HG02938 (cell line): Measurements from ENCODE around the gene IRF2BP2.

Source experiments
- ATAC-seq: cut with Tn5 transposase; IDR thresholded peaks from one replicate; pipeline ENCODE4 v1.9.1; 2021; ENCODE audit warnings: mild to moderate bottlenecking, moderate library complexity; ENCODE audit not compliant: unreplicated experiment

Gene IRF2BP2

DNA sequence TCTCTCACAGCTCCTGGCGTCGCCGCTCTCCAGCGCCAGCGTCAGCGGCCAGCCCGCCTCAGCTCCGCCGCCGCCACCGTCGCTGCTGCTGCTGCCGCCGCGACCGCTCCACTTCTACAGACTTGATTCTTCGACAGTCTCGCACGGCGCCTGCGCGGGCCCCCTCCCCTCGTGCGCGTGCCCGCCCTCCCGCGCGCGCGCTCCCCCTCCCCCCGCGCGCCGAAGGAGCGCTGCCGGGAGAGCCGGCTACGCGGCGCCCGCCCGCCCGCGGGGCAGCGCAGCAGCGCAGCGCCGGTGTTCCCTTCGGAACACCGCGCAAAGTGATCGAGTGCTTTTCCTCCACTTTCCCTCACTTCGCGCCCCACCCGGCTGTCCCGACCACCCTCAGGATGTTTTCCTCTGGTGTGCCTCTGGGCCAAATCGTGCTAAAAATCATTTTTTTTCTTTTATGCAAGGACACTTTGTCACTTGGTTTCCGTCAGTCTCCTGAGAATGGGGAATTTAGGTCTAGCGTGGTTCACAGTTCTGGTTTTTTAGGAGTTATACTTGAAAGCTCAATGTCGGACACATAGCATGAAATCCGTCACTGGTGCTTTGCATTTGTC is at the start of gene IRF2BP2:
IRF2BP2 (minus strand) TSS at position 118 of the 605 bp plus-strand sequence. CDS start 684 bp downstream, outside the sequence.
- ATAC-seq: peak; percentile 20

DNA sequence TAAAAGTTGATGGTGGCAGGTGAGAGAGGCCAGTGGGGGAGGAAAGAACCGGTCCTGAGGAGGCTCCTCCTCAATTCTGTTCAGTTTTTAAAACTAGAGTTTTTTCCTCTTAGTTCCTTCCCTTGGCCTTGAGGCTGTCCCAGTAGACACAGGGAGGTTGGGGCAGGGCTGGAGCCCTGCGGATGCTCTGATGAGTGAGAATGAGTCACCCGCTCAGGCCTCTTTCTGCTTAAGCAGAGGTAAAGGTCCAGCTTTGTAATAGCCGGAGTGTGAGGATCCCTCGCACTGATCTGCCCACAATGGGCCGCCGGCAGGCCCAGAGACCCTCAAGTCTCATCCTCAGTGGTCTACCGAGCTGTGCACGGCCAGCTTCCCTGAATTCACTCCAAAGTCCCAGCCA is 49.6 kb upstream of the IRF2BP2 start:
- ATAC-seq: no peak

DNA sequence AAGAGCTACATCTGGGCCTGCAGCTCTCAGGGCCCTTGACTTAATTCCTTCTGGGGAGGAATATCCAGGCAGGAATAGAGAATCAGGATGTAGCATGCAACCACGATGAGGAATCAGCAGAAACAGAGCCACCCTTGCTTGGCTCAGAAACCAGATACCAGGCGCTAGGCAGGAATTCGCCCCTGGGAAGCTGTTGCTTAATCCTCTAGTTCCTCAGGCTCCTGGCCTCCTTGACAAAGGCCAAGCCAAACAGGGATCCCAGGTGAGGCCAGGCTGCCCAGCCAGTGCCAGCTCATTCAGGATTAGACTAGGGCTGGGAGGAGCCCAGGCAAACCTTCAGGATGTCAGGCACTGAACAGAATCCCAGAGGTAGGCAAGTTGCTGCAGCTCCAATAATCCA is 48.2 kb upstream of the IRF2BP2 start:
- ATAC-seq: no peak

DNA sequence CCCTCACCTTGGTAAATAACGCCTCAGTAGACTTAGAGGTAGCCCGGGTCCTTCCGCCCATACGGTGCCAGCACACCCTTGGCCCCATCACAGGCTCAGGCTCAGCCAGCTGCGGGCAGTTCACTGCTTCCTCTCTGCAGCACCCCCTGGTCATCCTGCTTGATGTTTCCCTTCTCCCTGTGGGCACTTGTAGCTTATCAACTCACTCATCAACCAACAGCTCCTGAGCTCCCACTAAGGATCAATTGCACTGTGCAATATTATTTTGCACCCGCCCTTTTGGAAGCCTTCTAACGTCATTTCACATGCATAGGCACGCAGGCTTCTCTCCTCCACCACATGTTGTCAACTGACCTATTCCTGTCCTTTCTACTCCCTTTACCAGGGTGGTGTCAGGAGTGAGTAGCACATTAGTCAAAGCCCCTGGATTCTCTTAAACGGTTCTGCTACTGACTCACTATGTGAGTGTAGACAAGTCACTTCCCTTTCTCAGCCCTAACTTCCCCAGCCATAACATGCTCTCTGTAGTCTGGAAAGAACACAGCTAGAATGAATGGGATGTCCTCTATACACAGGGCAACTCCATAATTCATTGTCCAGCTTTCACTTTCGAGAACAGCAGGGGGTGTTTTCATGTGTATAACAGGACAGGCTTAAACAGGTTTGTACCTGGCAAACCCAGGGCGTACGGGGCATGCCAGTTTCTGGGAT is 47.1 kb upstream of the IRF2BP2 start:
- ATAC-seq: no peak

DNA sequence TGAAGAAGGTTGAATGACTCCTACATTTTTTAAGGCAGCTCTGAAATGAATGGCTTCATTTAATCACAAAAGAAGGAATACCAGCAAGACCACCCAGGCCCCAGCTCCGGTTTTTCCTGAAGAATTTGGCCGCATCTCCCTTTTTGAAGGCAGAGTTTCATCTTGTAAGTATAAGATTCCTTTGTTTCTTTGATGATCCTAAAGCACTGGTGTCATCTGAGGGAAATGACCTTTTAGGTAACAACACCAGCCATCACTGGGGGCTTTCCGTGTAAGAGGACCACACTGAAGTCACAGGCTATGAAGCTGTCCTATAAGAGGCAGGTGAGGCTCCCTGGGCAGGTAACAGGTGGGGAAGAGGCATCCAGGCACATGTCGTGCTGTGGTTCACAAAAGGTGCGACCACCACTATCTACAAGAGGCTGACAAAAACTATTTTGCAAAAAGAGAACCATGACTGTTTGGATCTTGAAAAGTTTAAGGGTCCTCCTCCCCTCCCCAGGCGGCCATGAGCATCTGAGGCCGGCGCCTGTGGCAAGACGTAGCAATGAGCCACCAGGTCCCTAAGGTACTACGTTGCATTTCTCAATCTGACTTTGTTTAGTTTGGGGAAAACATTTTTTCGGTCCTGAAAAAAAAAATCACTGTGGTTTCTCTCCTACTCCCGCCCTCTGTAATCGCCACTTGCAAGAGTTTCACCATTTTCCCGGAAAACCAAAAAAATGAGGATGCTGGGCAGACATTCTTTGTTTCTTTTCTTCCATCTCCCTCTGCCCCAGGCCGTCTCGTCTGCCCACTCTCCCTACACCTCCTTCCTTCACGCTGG is 46.3 kb upstream of the IRF2BP2 start:
- no peak for ATAC-seq

DNA sequence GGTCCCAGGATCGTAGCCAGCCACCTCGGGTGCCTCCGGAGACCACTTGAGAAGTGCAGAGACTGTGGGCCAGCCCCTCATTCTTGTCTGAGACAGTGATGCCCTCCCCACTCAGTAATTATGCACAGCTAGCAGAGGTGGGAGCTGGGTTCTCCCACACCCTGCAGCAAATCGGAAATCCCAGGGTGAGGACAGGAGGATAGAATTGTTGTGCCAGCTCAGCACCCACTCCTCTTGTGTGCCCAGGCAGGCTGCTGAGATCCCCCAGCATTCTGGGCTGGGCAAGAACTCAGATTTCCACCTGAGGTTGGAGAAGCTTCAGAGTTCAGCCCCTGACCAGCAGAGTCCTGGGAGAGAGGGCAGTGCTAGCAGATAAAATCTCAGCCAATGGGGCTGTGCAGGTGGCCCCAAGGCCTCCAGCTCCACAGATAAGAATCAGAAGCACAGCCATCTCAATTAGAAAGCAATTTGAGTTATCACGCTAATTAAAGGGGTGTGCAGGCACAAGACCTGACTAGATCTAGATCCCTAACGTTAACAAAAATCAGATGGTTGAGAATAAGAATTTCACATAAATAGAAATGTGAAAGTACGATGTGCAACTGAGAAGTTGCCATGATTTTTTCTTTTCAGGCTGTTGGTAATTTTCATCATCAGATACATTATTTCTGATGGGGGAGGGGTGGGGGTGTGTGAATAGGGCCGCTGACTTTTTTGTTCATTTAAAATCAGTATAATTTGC is 45.5 kb upstream of the IRF2BP2 start:
- no peak for ATAC-seq

DNA sequence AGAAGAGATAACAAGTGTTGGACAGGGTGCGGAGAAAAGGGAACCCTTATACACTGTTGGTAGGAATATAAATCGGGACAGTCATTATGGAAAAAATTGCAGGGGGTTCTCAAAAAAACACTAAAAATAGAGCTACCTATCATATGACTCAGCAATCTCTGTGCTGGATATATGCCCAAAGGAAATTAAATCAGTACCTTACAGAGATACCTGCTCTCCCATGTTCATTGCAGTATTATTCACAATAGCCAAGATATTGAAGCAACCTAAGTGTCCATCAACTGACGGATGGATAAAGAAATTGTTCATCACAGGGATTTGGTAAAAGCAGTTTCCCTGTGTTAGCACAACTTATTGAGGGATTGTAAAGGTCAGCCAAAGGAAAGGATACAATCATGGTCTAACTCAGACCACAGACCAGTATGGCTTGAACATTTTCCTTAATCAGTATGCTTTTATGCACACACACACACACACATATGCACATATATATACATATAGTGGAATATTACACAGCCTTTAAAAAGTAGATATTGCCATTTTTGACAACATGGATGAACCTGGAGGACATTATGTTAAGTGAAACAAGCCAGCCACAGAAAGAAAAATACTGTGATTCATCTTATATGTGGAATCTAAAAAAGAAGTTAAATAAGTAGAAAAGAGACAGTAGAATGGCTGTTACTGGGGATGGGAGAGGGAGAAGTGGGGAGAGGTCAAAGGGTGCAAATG is 44.2 kb upstream of the IRF2BP2 start:
- ATAC-seq: no peak

DNA sequence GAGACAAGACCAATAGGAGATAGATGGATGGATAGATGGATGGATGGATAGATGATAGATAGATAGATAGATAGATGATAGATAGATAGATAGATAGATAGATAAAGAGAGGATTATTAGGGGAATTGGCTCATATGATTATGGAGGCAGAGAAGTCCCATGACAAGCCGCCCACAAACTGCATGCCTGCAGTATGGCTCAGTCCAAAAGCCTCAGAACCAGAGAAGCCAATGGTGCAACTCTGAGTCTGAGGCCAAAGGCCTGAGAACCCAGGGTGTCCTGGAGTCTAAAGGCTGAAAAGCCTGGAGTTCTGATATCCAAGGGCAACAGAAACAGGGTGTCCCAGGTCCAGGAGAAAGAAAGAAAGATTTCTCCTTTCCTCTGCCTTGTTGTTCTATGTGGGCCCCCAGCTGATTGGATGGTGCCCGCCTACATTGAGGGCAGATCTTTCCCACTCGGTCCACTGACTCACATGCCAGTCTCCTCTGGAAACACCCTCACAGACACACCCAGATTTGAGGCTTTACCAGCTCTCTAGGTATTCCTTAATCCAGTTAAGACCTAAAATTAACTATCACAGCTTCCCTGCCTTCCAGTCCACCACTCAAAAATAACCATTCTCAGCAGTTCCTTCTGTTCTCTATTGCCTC is 39.6 kb upstream of the IRF2BP2 start:
- ATAC-seq: no peak

DNA sequence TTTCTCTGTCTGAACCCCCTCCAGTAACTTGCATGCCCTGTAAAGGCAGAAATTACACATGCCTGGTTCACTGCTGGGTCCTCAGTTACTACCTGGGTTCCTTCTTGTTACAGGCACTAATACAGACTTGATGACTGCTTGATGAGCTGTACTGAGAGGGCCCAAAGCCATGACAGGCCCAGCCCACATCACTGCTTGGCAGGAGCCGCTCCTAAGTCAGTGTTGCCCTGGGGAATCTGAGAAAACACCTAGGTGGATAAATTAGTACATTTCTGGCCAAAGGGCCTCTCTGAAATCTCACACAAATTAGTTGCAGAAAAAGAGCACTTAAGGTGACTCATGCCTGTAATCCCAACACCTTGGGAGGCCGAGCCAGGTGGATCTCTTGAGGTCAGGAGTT is 37.8 kb upstream of the IRF2BP2 start:
- no peak for ATAC-seq

DNA sequence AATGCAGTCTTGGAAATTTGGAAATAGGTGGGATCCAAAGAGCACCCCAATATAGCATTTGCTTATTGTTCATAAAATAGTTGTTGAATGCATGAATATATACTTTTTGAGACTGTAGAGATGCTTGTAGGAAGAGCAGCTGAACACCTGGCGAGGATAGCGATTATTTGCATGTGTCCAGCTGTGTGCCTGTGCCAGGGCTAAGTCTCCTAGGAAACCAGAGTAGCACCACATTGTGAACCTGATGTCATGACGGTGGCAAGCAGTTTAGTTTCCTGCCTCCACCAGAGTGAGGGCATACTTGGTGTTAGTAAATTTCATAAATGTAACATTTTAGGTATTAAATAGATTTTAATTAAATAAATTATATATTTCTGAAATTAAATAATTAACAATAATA is 37.3 kb upstream of the IRF2BP2 start:
- ATAC-seq: no peak

DNA sequence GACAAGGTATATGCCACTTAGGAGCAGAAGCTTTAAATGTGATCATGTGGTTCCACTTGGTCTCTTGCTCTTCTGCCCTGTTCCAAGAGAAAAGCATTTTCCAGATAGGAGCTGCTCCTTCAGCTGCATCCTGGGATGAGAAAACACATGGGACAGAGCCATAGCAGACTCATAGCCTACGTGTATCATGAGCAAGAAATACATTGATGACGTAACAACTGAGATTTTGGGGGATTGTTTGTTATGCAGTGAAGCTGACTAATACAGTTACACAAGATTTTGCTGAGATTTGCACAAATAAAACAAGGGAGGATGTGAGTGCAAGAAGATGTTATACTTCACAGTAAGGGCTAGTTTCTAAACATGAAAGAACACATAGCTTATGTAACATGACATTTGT is 36.0 kb upstream of the IRF2BP2 start:
- no peak for ATAC-seq

DNA sequence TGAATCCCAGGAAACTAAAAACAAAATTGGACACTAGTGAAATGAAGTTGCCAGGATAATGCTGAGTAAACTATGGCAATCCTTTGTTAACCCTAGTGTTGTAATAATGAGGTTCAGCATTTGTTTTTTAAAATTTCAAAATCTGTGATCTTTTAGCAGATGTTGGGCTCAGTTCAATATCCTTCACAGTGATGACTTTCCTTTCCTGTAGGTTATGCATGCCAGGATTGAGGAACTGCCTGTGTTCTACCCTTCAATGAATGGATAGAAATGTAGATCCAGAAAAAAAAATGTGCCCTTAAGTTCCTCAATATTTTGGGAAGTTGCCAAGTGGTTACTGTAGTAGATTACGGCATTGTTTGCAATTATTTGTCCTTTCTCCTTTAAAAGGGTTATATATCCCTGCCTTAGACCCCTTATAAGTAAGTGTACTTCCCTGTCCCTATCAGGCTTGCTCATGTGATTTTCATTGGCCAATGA is 35.5 kb upstream of the IRF2BP2 start:
- ATAC-seq: no peak

DNA sequence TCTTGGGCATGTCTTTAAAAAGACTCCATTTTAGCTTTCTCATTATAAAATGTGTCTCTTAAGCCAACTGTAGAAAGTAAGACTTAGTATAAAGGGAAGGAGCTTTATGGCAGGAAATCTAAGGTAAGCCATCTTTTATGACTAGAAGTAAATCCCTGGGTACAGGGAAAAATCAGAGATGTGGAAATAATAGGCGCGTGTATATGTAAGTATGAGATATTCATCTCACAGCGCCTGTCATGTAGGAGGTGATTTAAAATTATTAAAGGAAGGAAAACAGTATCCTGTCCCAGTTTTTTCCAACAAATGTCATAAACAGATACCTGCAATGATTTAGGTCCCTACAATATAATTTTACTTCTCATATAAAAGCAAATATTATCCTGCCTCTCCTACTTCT is 35.0 kb upstream of the IRF2BP2 start:
- no peak for ATAC-seq

DNA sequence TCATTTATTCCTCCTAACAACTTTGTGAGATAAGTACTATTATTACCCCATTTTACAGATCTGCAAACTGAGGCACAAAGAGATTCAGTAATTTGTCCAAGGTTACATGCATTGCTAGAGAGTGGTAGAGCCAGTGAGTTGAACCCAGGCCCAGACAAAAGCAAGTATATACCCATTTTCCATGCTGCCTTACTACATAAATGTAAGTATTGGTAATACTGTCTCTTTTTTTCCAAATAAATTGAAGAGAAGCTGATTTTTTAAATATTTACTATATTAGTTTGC is 33.8 kb upstream of the IRF2BP2 start:
- no peak for ATAC-seq

DNA sequence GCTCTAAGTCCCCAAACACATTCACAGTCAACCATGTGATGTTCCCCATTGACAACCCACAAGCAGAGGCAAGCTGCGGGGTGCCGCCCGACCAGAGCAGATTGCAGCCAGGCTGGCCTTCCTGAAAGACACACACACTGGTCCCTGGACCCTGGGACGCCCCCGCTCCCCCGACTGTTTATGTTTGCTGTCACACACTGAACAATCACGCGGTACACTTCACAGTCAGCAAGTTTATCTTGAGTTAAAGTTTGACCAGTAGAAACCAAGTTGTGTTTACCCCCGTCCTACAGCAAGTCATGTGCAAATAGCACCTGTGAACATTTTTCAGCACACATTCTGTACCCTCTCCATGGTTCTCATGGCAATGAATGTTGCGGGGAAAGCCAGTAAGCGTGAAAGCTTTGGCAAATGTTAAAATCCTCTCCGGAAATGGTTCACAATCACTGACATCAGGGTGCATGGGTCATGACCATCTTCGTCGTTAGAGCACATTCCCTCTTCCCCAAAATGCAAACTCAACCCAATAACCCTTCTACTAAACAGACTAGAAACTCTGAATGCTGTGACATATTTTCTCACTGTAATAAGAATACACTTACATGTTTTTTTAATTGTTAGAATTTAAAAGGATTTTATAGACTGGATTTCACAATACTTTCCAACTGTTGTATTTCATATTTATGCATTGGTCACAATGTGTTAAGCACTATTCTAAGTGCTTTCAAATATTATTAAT is 33.3 kb upstream of the IRF2BP2 start:
- no peak for ATAC-seq

DNA sequence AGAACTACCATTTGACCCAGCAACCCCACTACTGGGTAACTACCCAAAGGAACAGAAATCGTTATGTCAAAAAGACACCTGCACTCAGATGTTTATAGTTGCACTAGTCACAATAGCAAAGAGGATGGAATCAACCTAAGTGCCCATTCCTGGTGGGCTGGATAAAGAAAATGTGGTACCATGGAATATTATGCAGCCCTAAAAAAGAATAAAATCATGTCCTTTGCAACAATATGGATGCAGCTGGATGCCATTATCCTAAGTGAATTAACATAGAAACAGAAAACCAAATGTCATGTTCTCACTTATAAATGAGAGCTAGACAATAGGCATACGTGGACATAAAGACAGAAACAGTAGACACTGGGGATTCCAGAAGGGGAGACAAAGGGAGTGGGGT is 32.5 kb upstream of the IRF2BP2 start:
- no peak for ATAC-seq

DNA sequence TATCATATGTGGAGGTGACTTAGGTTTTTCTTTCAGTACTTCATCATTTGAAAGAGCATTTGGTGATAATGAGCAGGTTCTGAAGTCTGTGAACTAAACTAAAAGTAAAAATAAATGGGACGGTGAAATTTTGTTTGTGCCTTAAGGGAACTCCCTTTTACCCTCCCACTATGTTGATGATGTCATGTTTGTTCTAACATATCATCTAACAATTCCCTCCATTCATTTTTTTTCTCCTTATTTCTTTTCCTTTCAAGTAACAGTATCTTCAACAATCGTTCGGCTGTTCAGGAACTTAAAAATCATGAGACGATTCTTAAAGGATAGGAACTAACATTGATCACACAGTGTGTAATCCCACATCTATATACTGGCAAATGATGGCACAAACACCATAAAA is 30.0 kb upstream of the IRF2BP2 start:
- no peak for ATAC-seq

DNA sequence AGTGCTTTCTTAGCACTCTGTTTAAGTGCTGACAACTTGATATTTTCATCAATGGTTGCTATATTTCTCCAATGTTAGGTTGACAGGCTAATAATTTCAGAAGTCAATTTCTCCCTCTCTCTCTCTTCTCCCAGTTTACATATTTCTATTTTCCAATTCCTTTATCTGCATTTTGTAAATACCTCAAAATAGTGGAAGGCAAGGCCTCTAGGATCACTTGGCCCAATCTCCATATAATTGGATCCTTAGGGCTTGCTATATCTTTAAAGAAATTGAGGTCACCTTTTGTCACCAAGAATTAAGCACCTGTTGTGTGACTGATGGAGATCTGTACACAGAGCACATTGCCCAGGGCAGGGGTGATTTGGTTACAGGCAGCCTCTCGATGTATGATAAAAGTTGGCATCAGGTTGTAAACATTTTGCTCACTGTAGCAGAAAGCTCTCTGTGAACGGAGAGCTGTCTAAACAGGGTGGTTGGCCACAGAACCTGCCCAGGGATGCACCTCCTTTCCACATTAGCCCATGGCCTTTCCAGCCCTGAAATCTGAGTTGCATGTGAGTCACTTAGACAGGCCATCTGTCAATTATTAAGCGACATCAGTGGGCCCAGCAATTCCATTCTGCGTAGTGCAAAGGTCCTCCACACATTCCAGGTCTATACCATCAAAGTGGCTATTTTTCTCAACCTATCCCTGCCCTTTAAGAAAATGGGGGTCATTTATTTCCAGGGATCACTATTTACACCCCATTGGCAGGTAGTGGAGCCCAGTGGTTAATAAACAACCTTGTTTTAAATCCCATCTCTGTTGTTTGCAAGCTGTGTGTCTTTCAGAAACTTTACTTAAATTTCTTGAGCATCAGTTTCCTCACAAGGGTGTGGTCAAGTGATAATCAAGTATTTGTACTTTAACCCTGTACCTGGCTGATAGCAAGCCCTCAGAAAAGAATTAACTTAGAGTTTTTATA is 29.1 kb upstream of the IRF2BP2 start:
- no peak for ATAC-seq
